Endometrium (tissue), 2 donors: ENCODE measurements around the gene PTPRG.

ENCODE experiments used
- FAIRE-seq: peaks from 2 replicates; lab custom pipeline; 2012; peaks lifted over from hg19 to GRCh38; lab: Jason Lieb, UNC
- donor health status: control.
- donor health status: control.

The PTPRG gene

DNA sequence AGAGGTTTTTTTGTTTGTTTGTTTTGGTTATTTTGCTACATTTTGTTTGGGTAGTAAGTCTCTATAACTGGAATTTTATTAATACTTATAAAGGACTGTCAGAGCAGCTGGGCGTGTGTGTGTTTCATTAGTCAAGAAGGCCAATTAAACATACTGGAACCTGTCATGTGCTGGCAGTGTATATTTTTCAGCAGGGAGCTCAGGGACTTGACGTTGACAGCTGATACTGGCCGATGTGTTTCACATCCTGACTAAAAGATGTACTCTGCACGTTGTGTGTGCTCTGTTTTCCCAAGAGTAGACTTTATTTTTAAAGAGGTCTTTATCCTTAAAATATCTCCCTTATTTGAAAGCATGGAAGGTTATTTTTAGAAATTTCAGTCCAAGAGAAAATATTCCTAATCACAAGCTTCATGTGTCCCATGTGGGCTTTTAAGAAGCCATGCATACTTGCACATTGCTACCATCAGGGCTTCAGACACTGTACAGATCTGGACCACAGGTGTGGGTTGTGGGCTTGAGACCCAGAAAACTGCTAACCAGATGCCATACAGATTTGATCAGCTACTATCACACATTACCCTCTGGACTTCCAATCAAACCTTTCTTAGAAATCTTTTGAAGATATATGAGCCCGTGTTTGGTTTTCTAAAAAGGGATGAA is 676.0 kb downstream of the PTPRG start:
- FAIRE-seq, result no peak

- FAIRE-seq, result no peak
These were observed 676.6 kb downstream of the PTPRG start for GRCh38 chr3:62238003-62238402.

DNA sequence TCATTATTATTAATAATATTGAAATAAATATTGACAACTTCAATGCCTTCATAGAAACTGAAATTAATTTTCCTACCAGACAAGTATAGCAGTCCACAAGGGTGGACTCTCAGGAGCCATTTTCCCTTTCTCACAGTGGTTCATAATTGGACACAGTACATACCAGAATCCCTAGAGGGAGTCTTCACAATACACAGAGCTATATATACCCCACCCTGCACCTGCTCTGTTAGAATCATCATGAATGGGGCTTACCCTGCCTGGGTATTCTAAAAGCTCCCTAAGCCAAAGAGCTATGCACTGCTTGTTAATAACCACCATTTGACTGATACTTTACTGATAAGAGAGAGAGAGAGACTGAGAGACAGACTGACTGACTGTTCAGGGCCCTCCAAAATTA is 677.1 kb downstream of the PTPRG start:
- no peak for FAIRE-seq

- FAIRE-seq, result no peak
These were observed 679.9 kb downstream of the PTPRG start for GRCh38 chr3:62241279-62241678.

GRCh38 chr3:62242831-62243509 is 681.6 kb downstream of the PTPRG start:
- no peak for FAIRE-seq

DNA sequence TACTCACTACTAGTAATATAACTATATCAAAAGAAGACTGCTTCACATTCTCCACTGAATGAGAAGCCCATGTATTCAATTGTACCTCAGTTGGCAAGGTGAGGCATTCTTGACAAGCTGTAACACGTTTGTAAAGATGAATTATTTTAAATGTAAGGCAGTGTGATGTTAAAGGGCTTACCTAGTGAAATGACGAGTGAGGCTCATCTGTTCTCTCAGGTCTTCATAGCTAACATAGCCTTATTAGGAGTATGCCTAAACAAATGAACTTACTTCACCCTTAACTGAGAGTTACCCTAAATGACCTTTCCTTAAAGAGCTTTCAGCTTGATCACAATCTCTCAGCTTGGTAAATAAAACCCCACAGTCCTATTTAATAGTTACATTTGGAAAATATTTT is 684.7 kb downstream of the PTPRG start:
- no peak for FAIRE-seq

DNA sequence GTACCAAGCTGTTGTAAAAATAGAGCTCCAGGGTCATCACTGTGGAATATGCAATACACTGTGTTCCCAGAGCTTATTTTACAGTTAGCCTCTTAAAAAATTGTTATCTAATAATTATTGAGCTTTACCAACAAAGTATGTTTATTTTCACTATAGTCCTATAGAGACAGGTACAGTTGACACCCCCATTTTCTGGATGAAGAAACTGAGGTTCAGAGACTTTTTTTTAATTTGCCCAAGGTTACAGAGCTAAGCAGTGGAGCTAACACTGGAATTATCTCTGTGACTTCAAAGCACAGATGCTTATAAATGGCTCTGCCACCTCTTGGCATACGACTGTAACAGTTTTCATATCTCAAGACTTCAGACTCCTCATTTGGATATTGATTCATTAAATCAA is 685.6 kb downstream of the PTPRG start:
- FAIRE-seq, result no peak

GRCh38 chr3:62248734-62249483 is 687.5 kb downstream of the PTPRG start:
- FAIRE-seq, result no peak

DNA sequence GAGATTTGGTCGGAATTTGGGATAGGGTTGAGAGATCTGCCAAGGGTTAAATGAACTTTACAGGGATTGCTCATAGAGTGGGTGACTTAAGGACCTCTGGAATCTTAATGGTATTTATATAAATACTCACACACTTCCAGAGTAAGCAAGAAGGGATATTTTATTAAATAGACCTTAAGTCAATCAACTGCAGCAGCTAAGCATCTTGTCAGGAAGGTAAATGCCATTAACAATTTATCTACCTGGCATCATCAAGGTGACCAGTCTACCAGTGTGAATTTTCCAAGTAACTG is 688.1 kb downstream of the PTPRG start:
- FAIRE-seq, result no peak

DNA sequence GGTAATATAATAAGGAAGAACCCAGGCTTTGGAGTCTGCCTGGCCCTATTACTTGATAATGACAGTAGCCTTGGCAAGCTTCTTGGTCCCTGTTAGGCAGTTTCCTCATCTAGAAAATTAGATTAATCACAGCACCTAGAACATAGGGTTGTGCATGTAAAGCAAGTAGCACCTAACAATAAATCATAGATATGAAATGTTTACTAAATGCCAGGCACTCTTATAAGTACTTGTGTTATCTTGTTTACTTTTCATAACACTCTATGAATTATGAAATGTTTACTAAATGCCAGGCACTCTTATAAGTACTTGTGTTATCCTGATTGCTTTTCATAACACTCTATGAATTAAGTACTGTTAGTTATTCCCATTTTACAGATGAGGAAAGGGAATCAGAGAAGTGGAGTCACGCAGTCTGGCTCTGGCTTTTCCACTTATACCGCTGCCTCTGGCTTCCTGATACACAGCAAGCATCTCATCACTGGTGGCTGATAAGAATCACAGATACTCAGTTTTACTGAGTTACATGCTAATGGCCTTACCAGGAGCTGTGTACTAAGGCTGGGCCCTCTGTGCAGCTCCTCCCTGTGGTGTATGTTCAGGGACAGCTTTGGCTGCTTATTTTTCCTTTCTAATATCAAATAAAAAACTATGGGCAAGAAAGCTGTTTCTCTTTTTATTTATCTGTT is 688.6 kb downstream of the PTPRG start:
- no peak for FAIRE-seq

DNA sequence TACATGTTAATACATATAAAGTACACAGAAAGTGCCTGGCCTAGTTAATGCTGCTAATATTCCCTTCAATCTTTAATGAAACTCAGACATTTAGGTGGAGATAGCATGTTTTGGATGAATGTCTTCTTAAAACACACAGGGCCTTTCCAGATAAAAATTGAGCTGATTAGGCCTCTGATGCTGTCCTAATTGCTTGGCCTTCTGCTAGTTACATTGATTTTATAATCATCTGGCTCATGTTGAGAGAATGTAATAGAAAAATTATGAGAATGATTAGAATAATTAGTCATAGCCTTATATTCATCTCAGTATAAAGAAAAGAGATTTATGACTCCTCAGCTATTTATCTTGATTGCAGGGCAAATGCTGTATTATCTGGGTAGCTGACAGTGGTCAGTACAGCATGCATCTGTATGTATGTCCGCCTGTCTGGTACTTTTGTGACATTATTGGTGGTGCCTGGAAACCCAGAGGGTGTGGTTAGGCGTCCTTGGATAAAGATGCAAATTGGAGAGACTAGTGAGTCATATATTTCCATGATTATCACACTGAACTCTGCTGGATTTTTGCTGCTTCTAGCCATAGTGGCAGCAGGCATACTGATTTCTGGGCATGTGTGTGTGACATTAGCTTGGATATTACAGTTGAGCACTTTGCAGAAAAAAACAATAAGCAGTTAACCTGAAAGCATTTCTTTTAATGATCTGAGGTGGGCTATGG is 691.2 kb downstream of the PTPRG start:
- no peak for FAIRE-seq

GRCh38 chr3:62253971-62254370 is 692.6 kb downstream of the PTPRG start:
- FAIRE-seq, result no peak

DNA sequence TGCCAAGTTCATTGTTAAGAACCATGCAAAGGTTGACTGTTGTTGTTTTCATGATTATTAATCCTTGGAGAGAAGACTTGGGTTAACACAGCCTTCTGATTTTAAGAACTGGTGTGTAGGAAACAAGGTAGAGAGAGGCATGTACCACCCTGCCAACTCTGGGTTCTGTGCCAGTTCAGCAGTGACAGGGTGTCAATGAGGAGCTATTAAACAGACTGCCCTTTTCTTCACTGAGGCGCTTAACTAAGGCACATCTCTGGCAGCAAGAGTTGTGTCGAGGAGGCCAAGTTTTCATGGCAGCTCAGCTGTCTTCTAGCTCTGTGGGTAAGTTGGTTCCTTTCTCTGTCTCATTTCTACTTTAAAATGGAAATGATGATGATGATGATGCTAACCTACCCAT is 694.4 kb downstream of the PTPRG start:
- FAIRE-seq, result no peak

DNA sequence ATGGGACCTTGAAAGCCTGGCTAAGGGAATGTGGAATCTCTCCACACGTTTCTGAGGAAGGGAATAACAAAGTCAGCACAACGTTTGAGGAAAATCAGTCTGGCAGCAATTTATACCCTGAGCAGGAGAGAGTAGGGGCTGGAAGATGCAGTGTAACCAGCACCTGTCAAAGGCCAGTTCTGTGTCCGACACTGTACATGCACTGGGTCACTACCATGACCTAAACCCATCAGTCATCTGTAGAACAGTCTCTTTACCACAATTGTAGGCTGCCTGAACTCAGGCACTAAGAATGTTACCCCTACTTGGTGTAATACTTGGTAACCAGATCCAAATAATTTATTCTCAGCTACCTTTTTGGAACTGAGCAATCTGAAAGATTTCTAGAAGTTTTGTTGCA is 698.6 kb downstream of the PTPRG start:
- no peak for FAIRE-seq

GRCh38 chr3:62260655-62261054 is 699.3 kb downstream of the PTPRG start:
- FAIRE-seq, result no peak

GRCh38 chr3:62261121-62261520 is 699.8 kb downstream of the PTPRG start:
- FAIRE-seq, result no peak

DNA sequence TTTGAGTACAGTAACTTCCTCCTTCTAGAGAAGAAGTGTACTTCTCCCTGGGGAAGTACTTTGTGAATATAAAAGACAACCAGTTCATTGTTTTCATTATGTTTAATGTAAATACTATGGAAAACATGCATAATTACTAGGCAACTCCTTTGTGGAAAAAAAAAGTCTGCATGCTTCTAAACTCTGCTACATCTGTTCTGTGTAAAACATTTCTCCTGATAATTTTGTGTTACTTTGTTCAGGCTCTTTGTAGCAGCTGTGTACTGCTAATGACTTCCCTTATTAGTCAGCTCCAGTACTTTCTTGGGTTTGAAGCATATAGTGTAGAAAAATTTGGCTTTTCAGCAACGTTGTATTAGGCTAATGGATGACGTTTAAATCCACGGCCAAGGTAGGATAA is 700.4 kb downstream of the PTPRG start:
- FAIRE-seq, result no peak

- no peak for FAIRE-seq
These were observed 704.2 kb downstream of the PTPRG start for GRCh38 chr3:62265528-62265927.

DNA sequence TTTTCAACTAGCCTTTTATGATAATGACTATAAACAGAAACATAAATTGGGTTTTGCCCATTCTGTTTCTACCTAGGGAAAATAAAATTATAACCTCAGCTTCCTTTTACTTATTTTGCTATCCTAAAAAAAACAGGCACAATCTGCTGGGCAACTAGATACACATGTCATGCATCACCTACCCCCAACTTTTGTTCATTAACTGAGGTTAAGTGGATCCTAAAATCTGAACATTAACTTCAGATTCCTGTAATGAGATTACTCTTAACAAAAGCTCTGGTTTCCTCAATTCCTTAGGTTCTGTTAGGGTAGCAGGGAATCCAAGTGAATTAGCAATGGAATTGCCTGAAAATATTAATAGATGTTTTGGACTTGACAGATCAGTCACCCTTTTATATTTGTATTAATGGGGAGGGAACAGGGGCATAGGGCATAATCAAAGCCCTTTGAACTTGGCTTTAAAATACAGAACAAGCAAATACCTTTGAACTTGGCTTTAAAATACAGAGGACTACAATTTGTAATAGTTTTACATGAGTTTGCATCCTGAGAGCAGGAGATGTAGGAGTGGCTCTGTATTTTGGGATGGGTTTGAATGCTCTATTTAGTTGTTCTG is 705.4 kb downstream of the PTPRG start:
- FAIRE-seq, result no peak

DNA sequence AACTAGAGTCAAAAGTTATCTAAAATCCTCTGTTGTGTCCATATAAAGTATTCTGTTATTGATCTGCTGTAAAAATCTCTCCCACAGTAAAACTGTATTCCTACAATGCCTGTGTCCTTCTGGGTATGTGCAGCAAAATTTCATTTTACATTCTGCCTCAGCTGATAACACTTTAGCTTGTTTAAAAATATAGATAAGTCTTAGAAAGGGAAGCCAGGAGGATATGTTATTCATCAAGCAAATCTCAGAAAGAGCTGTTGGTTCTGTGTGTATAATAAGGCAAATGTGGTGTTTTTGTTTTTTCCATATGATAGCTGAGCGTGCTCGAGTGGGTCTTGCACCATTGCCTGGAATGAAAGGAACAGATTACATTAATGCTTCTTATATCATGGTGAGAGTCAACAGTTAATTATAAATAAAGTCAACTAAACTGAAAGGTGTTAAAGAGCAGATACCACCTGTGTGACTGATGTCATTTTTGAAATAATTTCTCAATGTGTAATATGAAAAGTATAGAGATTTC is 715.3 kb downstream of the PTPRG start:
- FAIRE-seq, result no peak

GRCh38 chr3:62277450-62277849 is 716.1 kb downstream of the PTPRG start:
- no peak for FAIRE-seq

GRCh38 chr3:62277986-62278385 is 716.6 kb downstream of the PTPRG start:
- no peak for FAIRE-seq
